Measurements from ENCODE around the gene MAGEA12.
"Not testable (repeated sequence)": the region's sequence is repeated elsewhere in the genome, so short reads cannot be mapped to it uniquely, and the experiment has no call there.

DNA sequence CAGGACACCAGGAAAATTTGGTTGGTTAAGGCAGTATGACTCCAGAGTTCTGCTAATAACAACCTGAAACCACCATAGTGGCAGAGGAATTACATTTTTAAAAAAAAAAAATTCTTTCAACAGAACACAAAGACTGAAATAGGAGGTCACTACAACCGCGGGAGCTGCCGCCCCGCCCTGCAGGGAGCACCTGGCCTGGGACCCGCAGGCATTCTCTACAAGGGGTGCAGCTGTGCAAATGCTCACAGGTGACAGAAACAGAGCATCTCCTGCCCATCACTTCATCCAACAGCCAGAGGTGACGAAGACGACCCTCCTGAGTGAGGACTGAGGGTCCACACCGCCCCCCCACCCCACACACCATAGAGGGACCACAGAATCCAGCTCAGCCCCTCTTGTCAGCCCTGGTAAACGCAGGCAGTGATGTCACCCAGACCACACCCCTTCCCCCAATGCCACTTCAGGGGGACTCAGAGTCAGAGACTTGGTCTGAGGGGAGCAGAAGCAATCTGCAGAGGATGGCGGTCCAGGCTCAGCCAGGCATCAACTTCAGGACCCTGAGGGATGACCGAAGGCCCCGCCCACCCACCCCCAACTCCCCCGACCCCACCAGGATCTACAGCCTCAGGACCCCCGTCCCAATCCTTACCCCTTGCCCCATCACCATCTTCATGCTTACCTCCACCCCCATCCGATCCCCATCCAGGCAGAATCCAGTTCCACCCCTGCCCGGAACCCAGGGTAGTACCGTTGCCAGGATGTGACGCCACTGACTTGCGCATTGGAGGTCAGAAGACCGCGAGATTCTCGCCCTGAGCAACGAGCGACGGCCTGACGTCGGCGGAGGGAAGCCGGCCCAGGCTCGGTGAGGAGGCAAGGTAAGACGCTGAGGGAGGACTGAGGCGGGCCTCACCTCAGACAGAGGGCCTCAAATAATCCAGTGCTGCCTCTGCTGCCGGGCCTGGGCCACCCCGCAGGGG, 35.3 kb upstream of the MAGEA12 start, which contains the start of gene MAGEA3:
- TF ChIP-seq, protein P1, sequence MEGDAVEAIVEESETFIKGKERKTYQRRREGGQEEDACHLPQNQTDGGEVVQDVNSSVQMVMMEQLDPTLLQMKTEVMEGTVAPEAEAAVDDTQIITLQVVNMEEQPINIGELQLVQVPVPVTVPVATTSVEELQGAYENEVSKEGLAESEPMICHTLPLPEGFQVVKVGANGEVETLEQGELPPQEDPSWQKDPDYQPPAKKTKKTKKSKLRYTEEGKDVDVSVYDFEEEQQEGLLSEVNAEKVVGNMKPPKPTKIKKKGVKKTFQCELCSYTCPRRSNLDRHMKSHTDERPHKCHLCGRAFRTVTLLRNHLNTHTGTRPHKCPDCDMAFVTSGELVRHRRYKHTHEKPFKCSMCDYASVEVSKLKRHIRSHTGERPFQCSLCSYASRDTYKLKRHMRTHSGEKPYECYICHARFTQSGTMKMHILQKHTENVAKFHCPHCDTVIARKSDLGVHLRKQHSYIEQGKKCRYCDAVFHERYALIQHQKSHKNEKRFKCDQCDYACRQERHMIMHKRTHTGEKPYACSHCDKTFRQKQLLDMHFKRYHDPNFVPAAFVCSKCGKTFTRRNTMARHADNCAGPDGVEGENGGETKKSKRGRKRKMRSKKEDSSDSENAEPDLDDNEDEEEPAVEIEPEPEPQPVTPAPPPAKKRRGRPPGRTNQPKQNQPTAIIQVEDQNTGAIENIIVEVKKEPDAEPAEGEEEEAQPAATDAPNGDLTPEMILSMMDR (conservative IDR thresholded peaks at IDR 0.05; ENCODE audit: low read depth in 2 of 2): not testable (repeated sequence)
- TF ChIP-seq, protein P2, sequence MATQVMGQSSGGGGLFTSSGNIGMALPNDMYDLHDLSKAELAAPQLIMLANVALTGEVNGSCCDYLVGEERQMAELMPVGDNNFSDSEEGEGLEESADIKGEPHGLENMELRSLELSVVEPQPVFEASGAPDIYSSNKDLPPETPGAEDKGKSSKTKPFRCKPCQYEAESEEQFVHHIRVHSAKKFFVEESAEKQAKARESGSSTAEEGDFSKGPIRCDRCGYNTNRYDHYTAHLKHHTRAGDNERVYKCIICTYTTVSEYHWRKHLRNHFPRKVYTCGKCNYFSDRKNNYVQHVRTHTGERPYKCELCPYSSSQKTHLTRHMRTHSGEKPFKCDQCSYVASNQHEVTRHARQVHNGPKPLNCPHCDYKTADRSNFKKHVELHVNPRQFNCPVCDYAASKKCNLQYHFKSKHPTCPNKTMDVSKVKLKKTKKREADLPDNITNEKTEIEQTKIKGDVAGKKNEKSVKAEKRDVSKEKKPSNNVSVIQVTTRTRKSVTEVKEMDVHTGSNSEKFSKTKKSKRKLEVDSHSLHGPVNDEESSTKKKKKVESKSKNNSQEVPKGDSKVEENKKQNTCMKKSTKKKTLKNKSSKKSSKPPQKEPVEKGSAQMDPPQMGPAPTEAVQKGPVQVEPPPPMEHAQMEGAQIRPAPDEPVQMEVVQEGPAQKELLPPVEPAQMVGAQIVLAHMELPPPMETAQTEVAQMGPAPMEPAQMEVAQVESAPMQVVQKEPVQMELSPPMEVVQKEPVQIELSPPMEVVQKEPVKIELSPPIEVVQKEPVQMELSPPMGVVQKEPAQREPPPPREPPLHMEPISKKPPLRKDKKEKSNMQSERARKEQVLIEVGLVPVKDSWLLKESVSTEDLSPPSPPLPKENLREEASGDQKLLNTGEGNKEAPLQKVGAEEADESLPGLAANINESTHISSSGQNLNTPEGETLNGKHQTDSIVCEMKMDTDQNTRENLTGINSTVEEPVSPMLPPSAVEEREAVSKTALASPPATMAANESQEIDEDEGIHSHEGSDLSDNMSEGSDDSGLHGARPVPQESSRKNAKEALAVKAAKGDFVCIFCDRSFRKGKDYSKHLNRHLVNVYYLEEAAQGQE (IDR thresholded peaks at IDR 0.05; ENCODE audit: unreplicated experiment): not testable (repeated sequence)
- not testable (repeated sequence) for TF ChIP-seq POLR2AphosphoS5 (IDR thresholded peaks at IDR 0.05; ENCODE audit: low read depth); CREB1 (CRISPR knock-in tag; IDR thresholded peaks at IDR 0.05; ENCODE audit: low read depth); EZH2phosphoT487 (IDR thresholded peaks at IDR 0.05; ENCODE audit: unreplicated experiment); EZH2 (IDR thresholded peaks at IDR 0.05; ENCODE audit: low read depth, unreplicated experiment); JUNB (IDR thresholded peaks at IDR 0.05; ENCODE audit: unreplicated experiment); NANOG (IDR thresholded peaks at IDR 0.05; ENCODE audit: borderline replicate concordance)

All from GM23338 (cell line).